ENCODE results near the gene OXCT1. TPM values are rescaled to one million over a fixed set of nuclear protein-coding genes. Genes with fewer than 3 reads are reported as not detected.

OXCT1 gene
- total and polyA plus RNA-seq, 2 donors from 2014 or later = 20.5 to 42.7 TPM

DNA sequence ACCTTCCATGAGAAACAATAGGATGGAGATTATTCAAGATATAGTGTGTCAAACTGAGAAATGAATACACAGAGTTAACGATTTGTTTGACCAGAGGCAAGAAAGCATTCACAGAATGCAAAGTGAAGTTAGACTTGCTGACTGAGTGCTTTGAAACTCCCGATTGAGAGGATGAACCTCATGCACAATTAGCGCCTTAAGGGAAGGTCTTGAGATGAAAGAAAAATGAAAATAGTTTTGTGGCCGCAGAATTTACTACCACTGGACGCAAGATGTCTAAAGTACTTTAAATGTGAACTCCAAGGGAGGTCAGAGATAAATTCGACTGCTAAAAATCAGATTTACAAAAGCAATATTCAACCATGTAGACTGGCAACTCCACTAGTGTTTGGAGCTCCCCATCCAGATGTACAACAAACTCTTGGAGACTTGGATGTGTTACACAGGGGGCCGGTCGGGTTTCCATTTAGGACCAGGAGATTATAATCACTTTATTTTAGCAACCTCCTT lies 33.2 kb upstream of the OXCT1 start:
- TF ChIP-seq, protein P1, sequence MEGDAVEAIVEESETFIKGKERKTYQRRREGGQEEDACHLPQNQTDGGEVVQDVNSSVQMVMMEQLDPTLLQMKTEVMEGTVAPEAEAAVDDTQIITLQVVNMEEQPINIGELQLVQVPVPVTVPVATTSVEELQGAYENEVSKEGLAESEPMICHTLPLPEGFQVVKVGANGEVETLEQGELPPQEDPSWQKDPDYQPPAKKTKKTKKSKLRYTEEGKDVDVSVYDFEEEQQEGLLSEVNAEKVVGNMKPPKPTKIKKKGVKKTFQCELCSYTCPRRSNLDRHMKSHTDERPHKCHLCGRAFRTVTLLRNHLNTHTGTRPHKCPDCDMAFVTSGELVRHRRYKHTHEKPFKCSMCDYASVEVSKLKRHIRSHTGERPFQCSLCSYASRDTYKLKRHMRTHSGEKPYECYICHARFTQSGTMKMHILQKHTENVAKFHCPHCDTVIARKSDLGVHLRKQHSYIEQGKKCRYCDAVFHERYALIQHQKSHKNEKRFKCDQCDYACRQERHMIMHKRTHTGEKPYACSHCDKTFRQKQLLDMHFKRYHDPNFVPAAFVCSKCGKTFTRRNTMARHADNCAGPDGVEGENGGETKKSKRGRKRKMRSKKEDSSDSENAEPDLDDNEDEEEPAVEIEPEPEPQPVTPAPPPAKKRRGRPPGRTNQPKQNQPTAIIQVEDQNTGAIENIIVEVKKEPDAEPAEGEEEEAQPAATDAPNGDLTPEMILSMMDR (IDR thresholded peaks at IDR 0.05; ENCODE audit: borderline replicate concordance, extremely low read depth, insufficient read depth) = no peak
- DNase-seq (no peak), FAIRE-seq (no peak)

DNA sequence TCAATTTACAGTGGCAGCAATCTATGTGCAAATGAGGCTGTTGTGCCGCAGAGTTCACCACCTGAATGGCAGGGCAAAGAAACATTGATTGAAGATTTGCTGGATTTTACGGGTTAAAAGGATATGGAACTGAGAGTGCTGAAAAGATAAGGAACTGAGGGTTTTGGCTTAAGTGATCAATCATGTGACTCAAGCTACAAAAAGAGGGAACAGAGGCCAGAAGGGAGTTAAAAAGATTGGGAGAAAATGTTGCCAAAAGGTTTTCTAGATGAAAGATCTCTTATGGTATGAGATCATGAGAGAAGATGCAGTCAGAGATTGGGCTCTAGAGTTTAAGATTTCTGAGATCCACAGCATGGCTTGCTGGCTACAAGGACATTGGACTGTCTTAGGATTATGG lies 26.0 kb upstream of the OXCT1 start:
- H3K27me3 ChIP-seq (ENCODE audit: control insufficient read depth, insufficient read depth, low read length) = no peaks in the 10 kb centered on the region
- TF ChIP-seq, protein P1 (IDR thresholded peaks at IDR 0.05; ENCODE audit: borderline replicate concordance, extremely low read depth, insufficient read depth) = no peak
- DNase-seq (no peak), FAIRE-seq (no peak)
- no peak overlapping the region for H3K4me3 ChIP-seq (ENCODE audit: low read length in 3 of 3)
- intact Hi-C loops (cut with DNase I) = no loop called here
- no peak overlapping the region for H3K9ac ChIP-seq (ENCODE audit: low read length in 3 of 3)
- H3K9me3 ChIP-seq (ENCODE audit: control insufficient read depth in 2 of 3, insufficient read depth in 1 of 3, low read length in 3 of 3) = no peaks in the 10 kb centered on the region
- no peak overlapping the region for H3K27ac ChIP-seq (ENCODE audit: low read depth in 2 of 2, low read length in 2 of 2)
- H3K4me1 ChIP-seq (ENCODE audit: control insufficient read depth in 2 of 3, insufficient read depth in 2 of 3, low read depth in 1 of 3, low read length in 3 of 3) = no peaks in the 10 kb centered on the region
- H3K36me3 ChIP-seq (ENCODE audit: control insufficient read depth in 2 of 3, insufficient read depth in 3 of 3, low read length in 3 of 3) = no peaks in the 10 kb centered on the region

More for the DNA sequence above, 33.2 kb upstream of the OXCT1 start:
- Histone ChIP-seq H3K4me1 (ENCODE audit: control insufficient read depth in 2 of 3, insufficient read depth in 2 of 3, low read depth in 1 of 3, low read length in 3 of 3) (peaks cover 0 to 4% (median 2%) of the 10 kb centered on the region in 3 donors), H3K36me3 (ENCODE audit: control insufficient read depth in 2 of 3, insufficient read depth in 3 of 3, low read length in 3 of 3) (peaks cover 0 to 6% (median 4%) of the 10 kb centered on the region in 3 donors), H3K9me3 (ENCODE audit: control insufficient read depth in 2 of 3, insufficient read depth in 1 of 3, low read length in 3 of 3) (no peaks in the 10 kb centered on the region), H3K9ac (ENCODE audit: low read length in 3 of 3) (peak overlapping the region; percentile 51 to 80 (median 71)), H3K4me3 (ENCODE audit: low read length in 3 of 3) (peak overlapping the region; percentile 82 to 90 (median 84)), H3K27ac (ENCODE audit: low read depth in 2 of 2, low read length in 2 of 2) (peak overlapping the region; percentile 78 to 86), H3K27me3 (ENCODE audit: control insufficient read depth, insufficient read depth, low read length) (no peaks in the 10 kb centered on the region)
- intact Hi-C loops (cut with DNase I) = no loop called here

DNA sequence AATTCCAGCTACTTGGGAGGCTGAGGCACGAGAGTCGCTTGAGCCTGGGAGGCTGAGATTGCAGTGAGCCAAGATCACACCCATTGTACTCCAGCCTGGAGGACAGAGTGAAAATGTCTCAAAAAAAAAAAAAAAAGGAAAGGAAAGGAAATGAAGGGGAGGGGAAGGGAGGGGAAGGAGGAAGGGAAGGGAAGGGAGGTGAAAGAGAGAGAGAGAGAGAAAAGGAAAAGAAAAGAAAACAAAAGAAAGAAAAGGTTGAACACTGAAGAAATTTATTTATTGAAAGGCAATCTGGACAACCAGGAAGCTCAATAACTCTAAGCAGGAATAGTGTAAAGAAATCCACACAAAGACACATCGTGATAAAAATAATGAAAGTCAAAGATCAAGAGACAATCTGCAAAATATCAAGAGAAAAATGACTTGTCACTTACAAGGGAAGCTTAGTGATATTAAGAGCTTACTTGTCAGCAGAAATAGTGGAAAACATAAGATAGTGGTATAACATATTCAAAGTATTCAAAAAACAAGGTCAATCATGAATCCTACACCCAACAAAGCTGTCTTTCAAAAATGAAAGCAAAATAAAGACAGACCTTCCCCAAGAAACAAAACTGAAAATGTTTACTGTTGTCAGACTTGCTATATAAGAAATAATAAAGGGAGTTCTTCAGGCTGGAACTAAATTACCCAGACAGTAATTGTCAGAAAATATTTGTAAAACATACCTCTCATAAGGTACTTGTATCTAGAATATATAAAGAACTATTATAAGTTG lies 23.0 kb upstream of the OXCT1 start:
- Histone ChIP-seq H3K36me3 (ENCODE audit: control insufficient read depth in 2 of 3, insufficient read depth in 3 of 3, low read length in 3 of 3) (no peaks in the 10 kb centered on the region), H3K27me3 (ENCODE audit: control insufficient read depth, insufficient read depth, low read length) (no peaks in the 10 kb centered on the region), H3K4me1 (ENCODE audit: control insufficient read depth in 2 of 3, insufficient read depth in 2 of 3, low read depth in 1 of 3, low read length in 3 of 3) (no peaks in the 10 kb centered on the region), H3K9ac (ENCODE audit: low read length in 3 of 3) (no peak overlapping the region), H3K27ac (ENCODE audit: low read depth in 2 of 2, low read length in 2 of 2) (no peak overlapping the region), H3K4me3 (ENCODE audit: low read length in 3 of 3) (no peak overlapping the region), H3K9me3 (ENCODE audit: control insufficient read depth in 2 of 3, insufficient read depth in 1 of 3, low read length in 3 of 3) (no peaks in the 10 kb centered on the region)
- TF ChIP-seq, protein P1 (IDR thresholded peaks at IDR 0.05; ENCODE audit: borderline replicate concordance, extremely low read depth, insufficient read depth) = no peak
- intact Hi-C loops (cut with DNase I) = no loop called here
- FAIRE-seq = no peak
- DNase-seq = peak in 1 of 5 donors; percentile 26
